GM12864 (cell line): Measurements from ENCODE around the gene CDC42EP3.

ENCODE experiments used
- DNase-seq: peaks from one replicate; pipeline ENCODE4 v3.0.0-alpha.2; 2011; ENCODE audit warnings: low read depth
- H3K4me3 ChIP-seq: 2 replicates; pipeline ENCODE4 v1.5.1; 2011; ENCODE audit warnings: mild to moderate bottlenecking, low read depth, low read length, control low read depth
- TF ChIP-seq, protein P1 (sequence below): IDR thresholded peaks from 2 replicates; pipeline ENCODE4 v1.5.1; 2011; ENCODE audit warnings: low read depth, mild to moderate bottlenecking, moderate library complexity, low read length, control low read depth, inconsistent platforms; ENCODE audit errors: missing control alignments

CDC42EP3 gene

DNA sequence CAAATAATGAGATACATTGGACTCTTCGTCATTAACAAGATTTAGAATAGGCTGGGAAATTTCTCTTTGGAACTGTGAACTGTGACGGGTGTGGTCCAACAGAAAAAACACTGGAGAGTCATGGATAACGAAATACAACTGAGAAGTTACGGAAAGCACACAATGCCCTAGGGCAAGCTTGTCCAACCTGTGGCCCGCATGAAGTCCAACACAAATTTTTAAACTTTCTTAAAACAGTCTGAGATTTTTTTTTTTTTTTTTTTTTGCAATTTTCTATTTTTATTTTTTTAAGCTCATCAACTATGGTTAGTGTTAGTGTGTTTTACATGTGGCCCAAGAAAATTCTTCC, 27.7 kb downstream of the CDC42EP3 start:
- TF ChIP-seq, protein P1, sequence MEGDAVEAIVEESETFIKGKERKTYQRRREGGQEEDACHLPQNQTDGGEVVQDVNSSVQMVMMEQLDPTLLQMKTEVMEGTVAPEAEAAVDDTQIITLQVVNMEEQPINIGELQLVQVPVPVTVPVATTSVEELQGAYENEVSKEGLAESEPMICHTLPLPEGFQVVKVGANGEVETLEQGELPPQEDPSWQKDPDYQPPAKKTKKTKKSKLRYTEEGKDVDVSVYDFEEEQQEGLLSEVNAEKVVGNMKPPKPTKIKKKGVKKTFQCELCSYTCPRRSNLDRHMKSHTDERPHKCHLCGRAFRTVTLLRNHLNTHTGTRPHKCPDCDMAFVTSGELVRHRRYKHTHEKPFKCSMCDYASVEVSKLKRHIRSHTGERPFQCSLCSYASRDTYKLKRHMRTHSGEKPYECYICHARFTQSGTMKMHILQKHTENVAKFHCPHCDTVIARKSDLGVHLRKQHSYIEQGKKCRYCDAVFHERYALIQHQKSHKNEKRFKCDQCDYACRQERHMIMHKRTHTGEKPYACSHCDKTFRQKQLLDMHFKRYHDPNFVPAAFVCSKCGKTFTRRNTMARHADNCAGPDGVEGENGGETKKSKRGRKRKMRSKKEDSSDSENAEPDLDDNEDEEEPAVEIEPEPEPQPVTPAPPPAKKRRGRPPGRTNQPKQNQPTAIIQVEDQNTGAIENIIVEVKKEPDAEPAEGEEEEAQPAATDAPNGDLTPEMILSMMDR, result no peak
- no peak for DNase-seq
- no peak overlapping the region for H3K4me3 ChIP-seq

GRCh38 chr2:37642907-37643729, 28.3 kb downstream of the CDC42EP3 start:
- TF ChIP-seq, protein P1, result no peak
- no peak overlapping the region for H3K4me3 ChIP-seq
- DNase-seq, result no peak

DNA sequence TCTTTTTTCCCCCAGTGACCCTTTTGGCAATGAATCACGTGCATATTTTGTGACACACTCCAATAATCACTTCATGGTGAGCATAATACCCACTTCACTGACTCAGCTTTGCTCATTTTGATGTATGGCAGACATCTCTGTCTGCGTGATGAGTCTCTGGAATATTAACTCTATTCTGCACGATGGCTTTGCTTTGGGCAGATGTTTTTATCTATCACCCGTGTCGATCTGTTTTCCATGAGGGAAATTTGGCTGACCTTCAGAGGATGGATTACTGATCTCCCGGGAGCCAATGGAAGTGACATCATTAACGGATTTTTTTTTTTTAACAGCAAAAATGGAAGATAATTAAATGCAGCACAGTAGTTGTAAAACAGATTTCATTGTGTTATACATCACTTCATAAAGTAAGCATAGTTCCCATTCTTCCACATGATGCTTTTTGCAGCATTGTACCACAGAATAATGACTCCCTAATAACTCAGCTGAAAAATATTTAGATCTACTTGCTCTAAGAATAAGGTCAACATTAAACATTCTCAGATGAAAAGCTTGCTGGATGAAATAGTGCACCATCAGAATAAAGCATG, 29.8 kb downstream of the CDC42EP3 start:
- TF ChIP-seq, protein P1, result no peak
- no peak overlapping the region for H3K4me3 ChIP-seq
- DNase-seq, result no peak

DNA sequence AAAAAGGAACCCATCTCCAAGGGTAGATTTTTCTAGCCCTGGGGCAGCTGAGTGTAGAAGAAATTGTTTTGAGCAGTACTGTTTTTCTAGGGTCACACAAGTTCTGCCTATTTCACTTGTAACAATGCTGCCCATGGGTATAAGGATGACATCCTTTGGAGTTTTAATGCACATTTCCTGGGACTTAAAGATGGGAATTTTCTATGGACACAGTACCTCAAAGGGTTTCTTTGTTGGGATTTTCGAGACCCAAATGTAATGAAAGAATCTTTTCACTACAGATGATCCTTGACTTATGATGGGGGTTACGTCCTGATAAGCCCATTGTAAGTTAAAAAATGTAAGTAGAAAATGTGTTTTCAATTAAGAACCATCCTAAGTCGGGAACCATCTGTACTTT, 31.8 kb downstream of the CDC42EP3 start:
- TF ChIP-seq, protein P1, result no peak
- no peak for DNase-seq
- no peak overlapping the region for H3K4me3 ChIP-seq

- TF ChIP-seq, protein P1, result no peak
- DNase-seq, result no peak
- no peak overlapping the region for H3K4me3 ChIP-seq
Observed at GRCh38 chr2:37638973-37639372, 32.5 kb downstream of the CDC42EP3 start.

GRCh38 chr2:37637985-37638384, 33.5 kb downstream of the CDC42EP3 start:
- no peak overlapping the region for H3K4me3 ChIP-seq
- no peak for DNase-seq
- TF ChIP-seq, protein P1, result no peak
